GM19099 (cell line): ENCODE measurements around the gene OAS1.
A peak's percentile ranks its signal among the peaks of the same experiment; 100 is the strongest.

Source experiments
- POLR2A ChIP-seq: IDR thresholded peaks from 3 replicates; pipeline ENCODE4 v1.6.1; 2011; ENCODE audit warnings: low read depth; ENCODE audit not compliant: insufficient read length; ENCODE audit errors: extremely low read depth

Gene OAS1

GRCh38 chr12:112916270-112916669 is 9.5 kb downstream of the OAS1 start:
- no peak for TF ChIP-seq POLR2A

GRCh38 chr12:112919121-112919520 is 12.4 kb downstream of the OAS1 start:
- TF ChIP-seq POLR2A = no peak

GRCh38 chr12:112924986-112925385 is 18.2 kb downstream of the OAS1 start:
- TF ChIP-seq POLR2A = peak; percentile 42

- TF ChIP-seq POLR2A = no peak
Measured at GRCh38 chr12:112927475-112927874, 20.7 kb downstream of the OAS1 start.

GRCh38 chr12:112927925-112928324 is 21.2 kb downstream of the OAS1 start:
- TF ChIP-seq POLR2A = no peak

GRCh38 chr12:112928978-112929377 is 22.2 kb downstream of the OAS1 start:
- no peak for TF ChIP-seq POLR2A

GRCh38 chr12:112929715-112930114 is 23.0 kb downstream of the OAS1 start:
- TF ChIP-seq POLR2A = no peak

GRCh38 chr12:112930350-112930749 is 23.6 kb downstream of the OAS1 start:
- no peak for TF ChIP-seq POLR2A

- TF ChIP-seq POLR2A = no peak
Measured at GRCh38 chr12:112932485-112933128, 25.8 kb downstream of the OAS1 start.

GRCh38 chr12:112933129-112933505 is 26.4 kb downstream of the OAS1 start:
- no peak for TF ChIP-seq POLR2A

GRCh38 chr12:112936264-112936663 is 29.5 kb downstream of the OAS1 start:
- no peak for TF ChIP-seq POLR2A

- no peak for TF ChIP-seq POLR2A
Measured at GRCh38 chr12:112936927-112937326, 30.2 kb downstream of the OAS1 start.

- peak; percentile 78 for TF ChIP-seq POLR2A
Measured at GRCh38 chr12:112937741-112938719, 31.3 kb downstream of the OAS1 start, which contains the start of gene OAS3. Gene OAS3, plus strand, starts transcription at chr12:112938474. Its CDS starts 57 bp downstream, at chr12:112938531.

GRCh38 chr12:112938751-112939150 is 32.0 kb downstream of the OAS1 start:
- no peak for TF ChIP-seq POLR2A

- TF ChIP-seq POLR2A = peak; percentile 52
Measured at GRCh38 chr12:112939761-112940381, 33.1 kb downstream of the OAS1 start.
